BLaER1 treated with 17β-estradiol and CSF1 and Interleukin-3, amounts not matched to agents 10 nM and 100 nM (cell line): ENCODE measurements around the gene PGAM1.

ENCODE experiments used
- H3K27ac ChIP-seq, 11 experiments: shearing (Covaris generic); formaldehyde crosslinking; 2 replicates each; pipeline ENCODE4 v1.8.1; 2022
- H3K27me3 ChIP-seq, 11 experiments: shearing (Covaris generic); formaldehyde crosslinking; 2 replicates each; pipeline ENCODE4 v1.8.1; 2022
- H3K36me3 ChIP-seq, 11 experiments: shearing (Covaris generic); formaldehyde crosslinking; 2 replicates each; pipeline ENCODE4 v1.8.1; 2022
- H3K4me1 ChIP-seq, 10 experiments: shearing (Covaris generic); formaldehyde crosslinking; 2 replicates each; pipeline ENCODE4 v1.8.1; 2022
- H3K4me2 ChIP-seq, 11 experiments: shearing (Covaris generic); formaldehyde crosslinking; 2 replicates each; pipeline ENCODE4 v1.8.1; 2022
- H3K4me3 ChIP-seq, 10 experiments: shearing (Covaris generic); formaldehyde crosslinking; 2 replicates each; pipeline ENCODE4 v1.8.1; 2022
- H3K9ac ChIP-seq, 11 experiments: shearing (Covaris generic); formaldehyde crosslinking; 2 replicates each; pipeline ENCODE4 v1.8.1; 2022
- H3K9me3 ChIP-seq, 11 experiments: shearing (Covaris generic); formaldehyde crosslinking; replicated peaks in 1 of 11; 2 replicates each; pipeline ENCODE4 v1.8.1; 2022
- H4K20me1 ChIP-seq, 11 experiments: shearing (Covaris generic); formaldehyde crosslinking; 2 replicates each; pipeline ENCODE4 v1.8.1; 2022
- Cebpa-rat ChIP-seq, 11 experiments: shearing (Covaris generic); IDR thresholded peaks; 2 replicates each; pipeline ENCODE4 v1.8.1; 2022

Gene PGAM1

GRCh38 chr10:97456034-97456685 is 30.2 kb downstream of the PGAM1 start:
- peak overlapping the region in 1 of 11 experiments; percentile 25; a peak in 1 of 22 replicates for H3K9ac ChIP-seq
- no peaks in the 10 kb centered on the region for H3K9me3 ChIP-seq
- H3K27me3 ChIP-seq, result no peaks in the 10 kb centered on the region
- H3K4me2 ChIP-seq, result no peak overlapping the region
- H3K4me1 ChIP-seq, result peaks cover 0 to 8% (median 0%) of the 10 kb centered on the region in 10 experiments; a peak in 2 of 20 replicates
- peaks cover 99 to 100% (median 100%) of the 10 kb centered on the region in 11 experiments for H3K36me3 ChIP-seq
- no peak overlapping the region for H3K4me3 ChIP-seq
- TF ChIP-seq Cebpa-rat (IDR thresholded peaks at IDR 0.05), result no peak
- peaks cover 11 to 87% (median 60%) of the 10 kb centered on the region in 11 experiments; a peak in 21 of 22 replicates for H4K20me1 ChIP-seq
- H3K27ac ChIP-seq, result no peak overlapping the region

GRCh38 chr10:97456686-97457065 is 30.7 kb downstream of the PGAM1 start:
- Histone ChIP-seq H3K4me2 (no peak overlapping the region), H3K9me3 (no peaks in the 10 kb centered on the region), H4K20me1 (peaks cover 9 to 82% (median 55%) of the 10 kb centered on the region in 11 experiments; a peak in 21 of 22 replicates), H3K27ac (no peak overlapping the region), H3K9ac (no peak overlapping the region; a peak in 1 of 22 replicates), H3K36me3 (peaks cover 99 to 100% (median 100%) of the 10 kb centered on the region in 11 experiments), H3K4me1 (peaks cover 0 to 8% (median 0%) of the 10 kb centered on the region in 10 experiments; a peak in 2 of 20 replicates), H3K4me3 (no peak overlapping the region), H3K27me3 (no peaks in the 10 kb centered on the region)
- TF ChIP-seq Cebpa-rat (IDR thresholded peaks at IDR 0.05), result no peak

GRCh38 chr10:97459111-97459510 is 33.1 kb downstream of the PGAM1 start:
- Histone ChIP-seq H3K27me3 (no peaks in the 10 kb centered on the region), H3K4me3 (no peak overlapping the region), H3K27ac (no peak overlapping the region), H3K4me1 (peaks cover 0 to 7% (median 0%) of the 10 kb centered on the region in 10 experiments; a peak in 2 of 20 replicates), H3K9ac (0 out of 22 replicates have a peak overlapping the region, but pooled peaks of 1 of the 11 experiments have one; percentile 7), H3K4me2 (no peak overlapping the region), H4K20me1 (peaks cover 0 to 70% (median 36%) of the 10 kb centered on the region in 11 experiments; a peak in 18 of 22 replicates), H3K9me3 (no peaks in the 10 kb centered on the region), H3K36me3 (peaks cover 98 to 100% (median 100%) of the 10 kb centered on the region in 11 experiments)
- TF ChIP-seq Cebpa-rat (IDR thresholded peaks at IDR 0.05), result no peak

- TF ChIP-seq Cebpa-rat (IDR thresholded peaks at IDR 0.05), result no peak
- no peak overlapping the region for H3K4me3 ChIP-seq
- no peak overlapping the region for H3K4me2 ChIP-seq
- H3K27ac ChIP-seq, result no peak overlapping the region
- no peaks in the 10 kb centered on the region for H3K9me3 ChIP-seq
- H3K9ac ChIP-seq, result 0 out of 22 replicates have a peak overlapping the region, but pooled peaks of 1 of the 11 experiments have one; percentile 7
- peaks cover 97 to 100% (median 100%) of the 10 kb centered on the region in 11 experiments for H3K36me3 ChIP-seq
- peaks cover 0 to 7% (median 0%) of the 10 kb centered on the region in 10 experiments; a peak in 1 of 20 replicates for H3K4me1 ChIP-seq
- H3K27me3 ChIP-seq, result no peaks in the 10 kb centered on the region
- peaks cover 0 to 70% (median 35%) of the 10 kb centered on the region in 11 experiments; a peak in 17 of 22 replicates for H4K20me1 ChIP-seq
Measured at GRCh38 chr10:97459933-97460332, 33.9 kb downstream of the PGAM1 start.

GRCh38 chr10:97462309-97462708 is 36.3 kb downstream of the PGAM1 start:
- Histone ChIP-seq H3K4me2 (no peak overlapping the region), H3K4me3 (no peak overlapping the region), H4K20me1 (peaks cover 0 to 60% (median 22%) of the 10 kb centered on the region in 11 experiments; a peak in 16 of 22 replicates), H3K27me3 (no peaks in the 10 kb centered on the region), H3K27ac (no peak overlapping the region), H3K9me3 (no peaks in the 10 kb centered on the region), H3K4me1 (peaks cover 0 to 7% (median 0%) of the 10 kb centered on the region in 10 experiments; a peak in 1 of 20 replicates), H3K9ac (no peak overlapping the region; a peak in 1 of 22 replicates), H3K36me3 (peaks cover 96 to 100% (median 100%) of the 10 kb centered on the region in 11 experiments)
- no peak for TF ChIP-seq Cebpa-rat (IDR thresholded peaks at IDR 0.05)

- Histone ChIP-seq H3K27me3 (no peaks in the 10 kb centered on the region), H3K36me3 (peaks cover 96 to 100% (median 100%) of the 10 kb centered on the region in 11 experiments), H3K4me2 (no peak overlapping the region), H3K27ac (peak overlapping the region in 2 of 11 experiments; percentile 8 to 11; a peak in 2 of 22 replicates), H3K9me3 (no peaks in the 10 kb centered on the region), H3K4me1 (peaks cover 0 to 7% (median 0%) of the 10 kb centered on the region in 10 experiments; a peak in 2 of 20 replicates), H3K4me3 (no peak overlapping the region), H3K9ac (no peak overlapping the region; a peak in 1 of 22 replicates), H4K20me1 (peaks cover 0 to 62% (median 22%) of the 10 kb centered on the region in 11 experiments; a peak in 17 of 22 replicates)
- TF ChIP-seq Cebpa-rat (IDR thresholded peaks at IDR 0.05), result peak in 7 of 11 experiments; percentile 19 to 85 (median 49); a peak in 7 of 22 replicates
Measured at GRCh38 chr10:97463363-97464132, 37.6 kb downstream of the PGAM1 start.

- Histone ChIP-seq H3K27me3 (no peaks in the 10 kb centered on the region), H3K4me2 (no peak overlapping the region), H3K27ac (peak overlapping the region in 2 of 11 experiments; percentile 8 to 11; a peak in 3 of 22 replicates), H3K9me3 (no peaks in the 10 kb centered on the region), H3K4me1 (peaks cover 0 to 7% (median 0%) of the 10 kb centered on the region in 10 experiments; a peak in 2 of 20 replicates), H4K20me1 (peaks cover 0 to 61% (median 17%) of the 10 kb centered on the region in 11 experiments; a peak in 17 of 22 replicates), H3K9ac (no peak overlapping the region), H3K36me3 (peaks cover 96 to 100% (median 100%) of the 10 kb centered on the region in 11 experiments), H3K4me3 (no peak overlapping the region)
- no peak for TF ChIP-seq Cebpa-rat (IDR thresholded peaks at IDR 0.05)
Measured at GRCh38 chr10:97464226-97464625, 38.2 kb downstream of the PGAM1 start.

- H4K20me1 ChIP-seq, result peaks cover 0 to 57% (median 16%) of the 10 kb centered on the region in 11 experiments; a peak in 15 of 22 replicates
- no peak for TF ChIP-seq Cebpa-rat (IDR thresholded peaks at IDR 0.05)
- H3K4me2 ChIP-seq, result no peak overlapping the region
- peaks cover 0 to 4% (median 0%) of the 10 kb centered on the region in 10 experiments; a peak in 2 of 20 replicates for H3K4me1 ChIP-seq
- peaks cover 95 to 100% (median 99%) of the 10 kb centered on the region in 11 experiments for H3K36me3 ChIP-seq
- no peaks in the 10 kb centered on the region for H3K9me3 ChIP-seq
- H3K27ac ChIP-seq, result peak overlapping the region in 1 of 11 experiments; percentile 17; a peak in 1 of 22 replicates
- no peak overlapping the region for H3K4me3 ChIP-seq
- no peaks in the 10 kb centered on the region for H3K27me3 ChIP-seq
- H3K9ac ChIP-seq, result peak overlapping the region in 1 of 11 experiments; percentile 32; a peak in 1 of 22 replicates
Measured at GRCh38 chr10:97465982-97466381, 40.0 kb downstream of the PGAM1 start.
